OCI-LY7 (cell line): ENCODE measurements around the gene MUC4. TPM values are rescaled to one million over a fixed set of nuclear protein-coding genes. Genes with fewer than 3 reads are reported as not detected.
"Not testable (repeated sequence)": the region's sequence is repeated elsewhere in the genome, so short reads cannot be mapped to it uniquely, and the experiment has no call there.

Experiments
- BruUV-seq: library from RNA; stranded (reverse); fragments of 400-500 nt; replicated peaks from 2 replicates; lab custom pipeline; 2021; lab: Mats Ljungman, UMichigan
- CTCF ChIA-PET: fragments of 300-600 bp; sonication (Branson Sonifier 250); formaldehyde crosslinking; loops from one replicate; lab custom pipeline; 2022; ENCODE audit warnings: antibody characterized with exemption; ENCODE audit not compliant: unreplicated experiment; lab: Charles Lee
- POLR2A ChIA-PET: fragments of 300-600 bp; sonication (Branson Sonifier 250); formaldehyde crosslinking; loops from one replicate; lab custom pipeline; 2022; ENCODE audit warnings: antibody characterized with exemption; lab: Charles Lee
- DNase-seq: peaks from one replicate; pipeline ENCODE4 v3.0.0-alpha.2; 2015; ENCODE audit warnings: low spot score
- H2AFZ ChIP-seq: fragments of 200-600 bp; sonication (generic), shearing (Covaris generic); 2 replicates; pipeline ENCODE4 v1.6.1; 2014; ENCODE audit warnings: mild to moderate bottlenecking, antibody characterized with exemption, low read length, moderate library complexity
- H3K27ac ChIP-seq: fragments of 200-600 bp; sonication (generic); 2 replicates; pipeline ENCODE4 v1.5.1; 2014; ENCODE audit warnings: mixed run types, low read depth, mild to moderate bottlenecking, moderate library complexity, low read length, inconsistent platforms; ENCODE audit not compliant: poor library complexity, severe bottlenecking
- H3K36me3 ChIP-seq: fragments of 200-600 bp; sonication (generic); 2 replicates; pipeline ENCODE4 v1.6.1; 2014; ENCODE audit warnings: mild to moderate bottlenecking, antibody characterized with exemption, low read length, moderate library complexity, mixed read lengths; ENCODE audit not compliant: insufficient read depth
- H3K4me1 ChIP-seq: fragments of 200-600 bp; sonication (generic); 2 replicates; pipeline ENCODE4 v1.5.1; 2014; ENCODE audit warnings: mild to moderate bottlenecking, low read length; ENCODE audit not compliant: insufficient read depth, poor library complexity, severe bottlenecking
- H3K4me2 ChIP-seq: fragments of 200-600 bp; sonication (generic); 2 replicates; pipeline ENCODE4 v1.6.1; 2014; ENCODE audit warnings: mild to moderate bottlenecking, low read length
- H3K4me3 ChIP-seq: fragments of 200-600 bp; sonication (generic); 2 replicates; pipeline ENCODE4 v1.5.1; 2014; ENCODE audit warnings: mild to moderate bottlenecking, low read depth, low read length; ENCODE audit not compliant: poor library complexity, severe bottlenecking
- H3K79me2 ChIP-seq: fragments of 200-600 bp; sonication (generic); 2 replicates; pipeline ENCODE4 v1.6.1; 2016; ENCODE audit warnings: low read depth, mild to moderate bottlenecking, low read length, moderate library complexity, mixed read lengths; ENCODE audit not compliant: insufficient read depth
- H3K9me2 ChIP-seq: fragments of 200-600 bp; sonication (generic); 2 replicates; pipeline ENCODE4 v1.6.1; 2016; ENCODE audit warnings: mild to moderate bottlenecking, low read length, mixed read lengths; ENCODE audit not compliant: insufficient read depth
- H3K9me3 ChIP-seq: fragments of 200-600 bp; sonication (generic); 2 replicates; pipeline ENCODE4 v1.6.1; 2014; ENCODE audit warnings: mild to moderate bottlenecking, mixed run types, low read length, mixed read lengths
- H4K20me1 ChIP-seq: fragments of 200-600 bp; sonication (generic); 2 replicates; pipeline ENCODE4 v1.6.1; 2014; ENCODE audit warnings: mild to moderate bottlenecking, antibody characterized with exemption, low read length, moderate library complexity, mixed read lengths; ENCODE audit not compliant: insufficient read depth
- CTCF ChIP-seq: fragments of 200-600 bp; sonication (generic); conservative IDR thresholded peaks from 2 replicates; pipeline ENCODE4 v1.5.1; 2014; ENCODE audit warnings: mild to moderate bottlenecking, antibody characterized with exemption, low read length, moderate library complexity, mixed read lengths
- EZH2phosphoT487 ChIP-seq: fragments of 200-600 bp; sonication (generic); IDR thresholded peaks from 2 replicates; pipeline ENCODE4 v1.6.1; 2018; ENCODE audit warnings: low read depth, borderline replicate concordance, mild to moderate bottlenecking, mixed run types, antibody characterized with exemption, low read length, moderate library complexity, mixed read lengths
- intact Hi-C: fragments of 100-400 bp; cut with micrococcal nuclease; formaldehyde crosslinking; loops from one replicate; pipeline ENCODE4 v1.10.0; 2022; ENCODE audit not compliant: unreplicated experiment
- total RNA-seq, 2 experiments: library from RNA; depleted of rRNA in 1 of 2; stranded (reverse); fragments of >200 nt in 1 of 2; shearing (Covaris generic) in 1 of 2; gene quantifications; 2 replicates each; pipeline ENCODE4 v1.2.3, GENCODE V29; 2014 to 2022

Gene MUC4
- total RNA-seq, 2 experiments from 2014 or later: 0.03 to 0.42 TPM

GRCh38 chr3:195790901-195791300 lies 20.8 kb downstream of the MUC4 start:
- no peaks in the 10 kb centered on the region for H3K9me2 ChIP-seq
- H3K27ac ChIP-seq: no peak overlapping the region
- H3K4me1 ChIP-seq: peaks cover 17% of the 10 kb centered on the region
- no peaks in the 10 kb centered on the region for H3K36me3 ChIP-seq
- ChIA-PET CTCF (no interaction called here), POLR2A (interaction anchor here (1.7 kb wide), 2 partner anchors 8 to 12 kb away, joined by 5 to 6 read pairs; no protein-coding TSS in a partner anchor)
- peak overlapping the region; percentile 24 for H3K4me2 ChIP-seq
- DNase-seq: peak; percentile 70
- no peaks in the 10 kb centered on the region for H4K20me1 ChIP-seq
- BruUV-seq: no TSS peak
- no peak overlapping the region for H3K4me3 ChIP-seq
- H2AFZ ChIP-seq: no peak overlapping the region
- H3K79me2 ChIP-seq: no peaks in the 10 kb centered on the region
- TF ChIP-seq CTCF (no peak), EZH2phosphoT487 (no peak)
- intact Hi-C loops: no loop called here
- 0 out of 2 replicates have a peak, but pooled peaks cover 8% of the 10 kb centered on the region for H3K9me3 ChIP-seq

GRCh38 chr3:195788711-195789581 lies 22.8 kb downstream of the MUC4 start:
- no TSS peak for BruUV-seq
- 0 out of 2 replicates have a peak, but pooled peaks cover 8% of the 10 kb centered on the region for H3K9me3 ChIP-seq
- H3K4me2 ChIP-seq: no peak overlapping the region
- H3K9me2 ChIP-seq: no peaks in the 10 kb centered on the region
- no peaks in the 10 kb centered on the region for H4K20me1 ChIP-seq
- no peak overlapping the region for H3K4me3 ChIP-seq
- POLR2A ChIA-PET: no interaction called here
- TF ChIP-seq EZH2phosphoT487: no peak
- TF ChIP-seq CTCF: no peak
- H2AFZ ChIP-seq: no peak overlapping the region
- DNase-seq: no peak
- no peaks in the 10 kb centered on the region for H3K79me2 ChIP-seq
- no peak overlapping the region for H3K27ac ChIP-seq
- no peaks in the 10 kb centered on the region for H3K36me3 ChIP-seq
- CTCF ChIA-PET: no interaction called here
- intact Hi-C loops: no loop called here
- H3K4me1 ChIP-seq: peaks cover 17% of the 10 kb centered on the region

- CTCF ChIA-PET, H3K9me3 ChIP-seq, H3K4me2 ChIP-seq, H3K4me3 ChIP-seq, H3K79me2 ChIP-seq, intact Hi-C loops, H4K20me1 ChIP-seq, H2AFZ ChIP-seq, DNase-seq, H3K27ac ChIP-seq, BruUV-seq, POLR2A ChIA-PET, H3K9me2 ChIP-seq, H3K36me3 ChIP-seq: not testable (repeated sequence)
- peaks cover 10% of the 10 kb centered on the region for H3K4me1 ChIP-seq
Measured at GRCh38 chr3:195785781-195786405, 25.8 kb downstream of the MUC4 start.

- H2AFZ ChIP-seq, H3K4me2 ChIP-seq, H3K27ac ChIP-seq, H3K9me2 ChIP-seq, H3K4me3 ChIP-seq, BruUV-seq, H3K9me3 ChIP-seq, H3K36me3 ChIP-seq, intact Hi-C loops, H3K79me2 ChIP-seq, H4K20me1 ChIP-seq, CTCF ChIA-PET, DNase-seq, H3K4me1 ChIP-seq, POLR2A ChIA-PET: not testable (repeated sequence)
Measured at GRCh38 chr3:195784031-195784430, 27.7 kb downstream of the MUC4 start.

GRCh38 chr3:195781236-195781635 lies 30.5 kb downstream of the MUC4 start:
- H2AFZ ChIP-seq, H3K27ac ChIP-seq, H3K36me3 ChIP-seq, POLR2A ChIA-PET, H3K4me1 ChIP-seq, H3K9me3 ChIP-seq, H3K9me2 ChIP-seq, H3K79me2 ChIP-seq, intact Hi-C loops, CTCF ChIA-PET, BruUV-seq, H4K20me1 ChIP-seq, DNase-seq, H3K4me2 ChIP-seq, H3K4me3 ChIP-seq: not testable (repeated sequence)
